Body of pancreas (tissue), 4 donors: Measurements from ENCODE around the gene DAP. TPM values are rescaled to one million over a fixed set of nuclear protein-coding genes. Genes with fewer than 3 reads are reported as not detected.
A peak's percentile ranks its signal among the peaks of the same experiment; 100 is the strongest.

Experiments used
- ATAC-seq: fragments of 150-250 bp; one replicate; pipeline ENCODE4 v1.9.1; 2016
- DNase-seq, 4 donors: peaks; one replicate each; pipeline ENCODE4 v3.0.0-alpha.2; 2019
- H3K27ac ChIP-seq, 4 donors: fragments of 200-600 bp; sonication (generic); 1 replicate in 3 of 4; 2 replicates in 1 of 4; pipeline versions ENCODE4 v1.5.1 to v1.6.1; 2016 to 2019; ENCODE audit warnings: mild to moderate bottlenecking in 1 of 4, mixed read lengths in 1 of 4, moderate library complexity in 1 of 4
- H3K27me3 ChIP-seq, 2 donors: fragments of 200-600 bp; sonication (generic); one replicate each; pipeline ENCODE4 v1.6.0; 2016; ENCODE audit warnings: mild to moderate bottlenecking in 1 of 2
- H3K36me3 ChIP-seq, 2 donors: fragments of 200-600 bp; sonication (generic); replicated peaks in 1 of 2; 2 replicates each; pipeline ENCODE4 v1.5.1; 2016; ENCODE audit warnings: low read depth in 2 of 2; ENCODE audit not compliant: insufficient read depth in 1 of 2
- H3K4me1 ChIP-seq: fragments of 200-600 bp; sonication (generic); one replicate; pipeline ENCODE4 v1.6.0; 2016
- H3K4me3 ChIP-seq, 2 donors: fragments of 200-600 bp; sonication (generic); 1 replicate in 1 of 2; 2 replicates in 1 of 2; pipeline ENCODE4 v1.5.1; 2016 to 2019
- H3K9me3 ChIP-seq, 3 donors: fragments of 200-600 bp; sonication (generic); 1 replicate in 2 of 3; 2 replicates in 1 of 3; pipeline ENCODE4 v1.5.1; 2016
- CTCF ChIP-seq, 7 experiments: fragments of 450-650 bp in 4 of 7; fragments of 200-600 bp in 3 of 7; sonication (generic) in 3 of 7; IDR thresholded peaks; one replicate each; pipeline ENCODE4 v1.5.1; 2016 to 2019; ENCODE audit warnings: antibody characterized with exemption in 7 of 7
- POLR2A ChIP-seq, 3 donors: fragments of 450-650 bp; IDR thresholded peaks; one replicate each; pipeline ENCODE4 v1.6.1; 2016; ENCODE audit warnings: antibody characterized with exemption in 3 of 3, mild to moderate bottlenecking in 2 of 3
- WGBS, 2 donors: methylation state at CpG; one replicate each; pipeline ENCODE4 v1.1.5; 2017; 5-methylcytosine and 5-hydroxymethylcytosine counted together
- intact Hi-C: fragments of 100-400 bp; cut with DNase I; formaldehyde crosslinking; loops from one replicate; pipeline ENCODE4 v1.15.1; 2023
- total RNA-seq, 2 donors: library from RNA; depleted of rRNA; stranded (reverse); fragments of >200 nt; gene quantifications; one replicate each; pipeline ENCODE4 v1.1.0, GENCODE V29; 2016

DAP gene
- total RNA-seq, 2 donors from 2014 or later: 93.6 to 112 TPM

- Histone ChIP-seq H3K4me1 (peaks cover 77% of the 10 kb centered on the region), H3K36me3 (peaks cover 0 to 7% of the 10 kb centered on the region in 2 donors), H3K4me3 (no peak overlapping the region), H3K27ac (peak overlapping the region in 3 of 4 donors; percentile 68 to 77 (median 71)), H3K9me3 (no peaks in the 10 kb centered on the region), H3K27me3 (no peaks in the 10 kb centered on the region)
- TF ChIP-seq CTCF (IDR thresholded peaks at IDR 0.05): no peak
- TF ChIP-seq POLR2A (IDR thresholded peaks at IDR 0.05): no peak
- intact Hi-C loops: no loop called here
- 73 to 79% methylated on average over 8 of the region's 8 CpGs for WGBS, 2 donors
- ATAC-seq (no peak), DNase-seq (no peak)
Measured at GRCh38 chr5:10734832-10735523, 26.1 kb downstream of the DAP start.

- 55 to 59% methylated on average over 11 of the region's 11 CpGs for WGBS, 2 donors
- H3K36me3 ChIP-seq: peaks cover 0 to 7% of the 10 kb centered on the region in 2 donors
- DNase-seq: no peak
- no peak for ATAC-seq
- H3K4me1 ChIP-seq: peaks cover 81% of the 10 kb centered on the region
- no peaks in the 10 kb centered on the region for H3K27me3 ChIP-seq
- peak overlapping the region in 3 of 4 donors; percentile 42 to 77 (median 71) for H3K27ac ChIP-seq
- no peak for TF ChIP-seq CTCF (IDR thresholded peaks at IDR 0.05)
- no peak for TF ChIP-seq POLR2A (IDR thresholded peaks at IDR 0.05)
- no peaks in the 10 kb centered on the region for H3K9me3 ChIP-seq
- intact Hi-C loops: no loop called here
- H3K4me3 ChIP-seq: no peak overlapping the region
Measured at GRCh38 chr5:10734037-10734709, 26.9 kb downstream of the DAP start.

GRCh38 chr5:10733426-10733825, 27.6 kb downstream of the DAP start:
- no peak for TF ChIP-seq CTCF (IDR thresholded peaks at IDR 0.05)
- no peak for TF ChIP-seq POLR2A (IDR thresholded peaks at IDR 0.05)

GRCh38 chr5:10731913-10732312, 29.1 kb downstream of the DAP start:
- Histone ChIP-seq H3K27me3 (no peaks in the 10 kb centered on the region), H3K4me3 (no peak overlapping the region), H3K27ac (peak overlapping the region in 3 of 4 donors; percentile 36 to 71 (median 39)), H3K36me3 (peaks cover 0 to 7% of the 10 kb centered on the region in 2 donors), H3K9me3 (no peaks in the 10 kb centered on the region), H3K4me1 (peaks cover 76% of the 10 kb centered on the region)
- TF ChIP-seq CTCF (IDR thresholded peaks at IDR 0.05): no peak
- TF ChIP-seq POLR2A (IDR thresholded peaks at IDR 0.05): no peak
- intact Hi-C loops: no loop called here
- no peak for ATAC-seq
- no peak for DNase-seq
- WGBS, 2 donors: 92 to 94% methylated on average over 1 of the region's 1 CpG

More at GRCh38 chr5:10733426-10733825, 27.6 kb downstream of the DAP start:
- Histone ChIP-seq H3K4me1 (peaks cover 78% of the 10 kb centered on the region), H3K4me3 (no peak overlapping the region), H3K9me3 (no peaks in the 10 kb centered on the region), H3K27ac (peak overlapping the region in 3 of 4 donors; percentile 42 to 77 (median 71)), H3K27me3 (no peaks in the 10 kb centered on the region), H3K36me3 (peaks cover 0 to 7% of the 10 kb centered on the region in 2 donors)
- ATAC-seq: no peak
- intact Hi-C loops: no loop called here
- WGBS, 2 donors: 37 to 38% methylated on average over 2 of the region's 2 CpGs
- DNase-seq: no peak
